Loucy (cell line): ENCODE results near the gene ANKRD1.

Experiments
- EZH2phosphoT487 ChIP-seq: fragments of 200-600 bp; IDR thresholded peaks from 2 replicates; pipeline ENCODE4 v1.6.1; 2018; ENCODE audit warnings: antibody characterized with exemption, mild to moderate bottlenecking, moderate library complexity, borderline replicate concordance
- TF ChIP-seq, protein P1 (sequence below): fragments of 200-600 bp; sonication (generic); conservative IDR thresholded peaks from 2 replicates; pipeline ENCODE4 v1.5.1; 2014; ENCODE audit warnings: mild to moderate bottlenecking, antibody characterized with exemption, low read length

DNA sequence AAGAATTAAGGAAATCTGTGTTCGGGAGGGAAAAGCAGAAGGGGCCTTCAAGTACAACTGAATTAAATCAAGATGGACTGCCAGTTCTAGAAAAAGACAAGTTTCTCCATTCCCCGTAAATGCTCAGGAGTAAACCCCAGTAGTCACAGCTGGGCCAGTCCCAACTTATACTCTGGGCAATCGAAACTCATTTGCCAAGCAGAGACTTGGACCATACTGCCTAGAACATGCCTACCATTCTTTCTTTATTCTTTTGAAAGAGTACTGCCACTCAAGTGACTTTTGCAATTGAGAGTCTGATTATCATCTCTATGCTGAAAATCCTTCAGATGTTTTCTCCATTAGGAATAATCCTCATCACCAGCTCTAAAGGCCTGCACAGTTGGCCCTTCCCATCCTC lies 27.7 kb downstream of the ANKRD1 start:
- TF ChIP-seq, protein P1, sequence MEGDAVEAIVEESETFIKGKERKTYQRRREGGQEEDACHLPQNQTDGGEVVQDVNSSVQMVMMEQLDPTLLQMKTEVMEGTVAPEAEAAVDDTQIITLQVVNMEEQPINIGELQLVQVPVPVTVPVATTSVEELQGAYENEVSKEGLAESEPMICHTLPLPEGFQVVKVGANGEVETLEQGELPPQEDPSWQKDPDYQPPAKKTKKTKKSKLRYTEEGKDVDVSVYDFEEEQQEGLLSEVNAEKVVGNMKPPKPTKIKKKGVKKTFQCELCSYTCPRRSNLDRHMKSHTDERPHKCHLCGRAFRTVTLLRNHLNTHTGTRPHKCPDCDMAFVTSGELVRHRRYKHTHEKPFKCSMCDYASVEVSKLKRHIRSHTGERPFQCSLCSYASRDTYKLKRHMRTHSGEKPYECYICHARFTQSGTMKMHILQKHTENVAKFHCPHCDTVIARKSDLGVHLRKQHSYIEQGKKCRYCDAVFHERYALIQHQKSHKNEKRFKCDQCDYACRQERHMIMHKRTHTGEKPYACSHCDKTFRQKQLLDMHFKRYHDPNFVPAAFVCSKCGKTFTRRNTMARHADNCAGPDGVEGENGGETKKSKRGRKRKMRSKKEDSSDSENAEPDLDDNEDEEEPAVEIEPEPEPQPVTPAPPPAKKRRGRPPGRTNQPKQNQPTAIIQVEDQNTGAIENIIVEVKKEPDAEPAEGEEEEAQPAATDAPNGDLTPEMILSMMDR = no peak
- TF ChIP-seq EZH2phosphoT487 = no peak
